Stomach (tissue), 4 donors: Measurements from ENCODE around the gene TH.

ENCODE experiments used
- POLR2AphosphoS5 ChIP-seq, 3 donors: sonication (generic); formaldehyde crosslinking; IDR thresholded peaks; one replicate each; pipeline ENCODE4 v1.6.1; 2016; ENCODE audit warnings: antibody characterized with exemption in 3 of 3
- TF ChIP-seq, protein P1 (sequence below), 7 experiments: fragments of 450-650 bp in 4 of 7; fragments of 200-600 bp in 3 of 7; sonication (generic) in 3 of 7; IDR thresholded peaks; one replicate each; pipeline ENCODE4 v1.5.1; 2016 to 2019; ENCODE audit warnings: antibody characterized with exemption in 7 of 7, control low read depth in 2 of 7, mild to moderate bottlenecking in 1 of 7

DNA sequence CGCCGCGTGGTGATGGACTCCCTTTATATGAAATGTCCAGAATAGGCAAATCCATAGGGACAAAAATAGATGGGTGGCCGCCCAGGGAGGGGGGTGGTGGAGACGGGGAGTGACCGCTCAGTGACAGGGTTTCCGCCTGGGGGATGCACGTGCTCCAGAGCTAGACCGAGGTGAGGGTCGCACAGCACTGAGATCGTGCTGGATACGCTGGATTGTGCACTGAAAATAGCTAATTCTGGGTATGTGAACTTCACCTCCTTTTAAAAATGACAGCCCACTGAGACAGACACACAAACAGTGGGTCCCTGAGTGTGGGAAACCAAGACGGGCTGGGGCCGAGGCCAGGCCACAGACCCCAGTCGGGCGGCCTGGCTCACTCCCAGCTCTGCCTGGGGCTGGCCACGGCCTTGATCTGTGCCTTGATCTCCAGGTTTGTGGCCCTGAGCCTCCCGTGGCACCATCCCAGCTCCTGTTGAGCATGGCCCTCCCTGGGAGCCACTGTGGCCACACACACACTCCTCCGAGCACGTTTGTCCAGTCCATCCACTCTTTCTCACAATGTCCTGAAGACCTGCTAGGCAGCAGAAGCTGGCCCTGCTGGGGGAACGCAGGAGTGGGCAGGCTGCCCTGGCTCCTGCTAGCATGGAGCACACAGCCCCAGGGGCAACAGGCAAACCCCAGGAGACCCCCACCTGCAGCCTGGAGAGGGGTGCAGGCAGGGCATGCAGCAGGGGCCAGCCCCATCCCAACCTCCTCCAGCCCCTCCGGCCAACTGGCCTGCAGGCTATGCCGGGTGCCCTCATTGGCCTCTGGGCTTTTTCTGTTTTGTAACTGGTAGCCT is 41.0 kb upstream of the TH start:
- TF ChIP-seq, protein P1, sequence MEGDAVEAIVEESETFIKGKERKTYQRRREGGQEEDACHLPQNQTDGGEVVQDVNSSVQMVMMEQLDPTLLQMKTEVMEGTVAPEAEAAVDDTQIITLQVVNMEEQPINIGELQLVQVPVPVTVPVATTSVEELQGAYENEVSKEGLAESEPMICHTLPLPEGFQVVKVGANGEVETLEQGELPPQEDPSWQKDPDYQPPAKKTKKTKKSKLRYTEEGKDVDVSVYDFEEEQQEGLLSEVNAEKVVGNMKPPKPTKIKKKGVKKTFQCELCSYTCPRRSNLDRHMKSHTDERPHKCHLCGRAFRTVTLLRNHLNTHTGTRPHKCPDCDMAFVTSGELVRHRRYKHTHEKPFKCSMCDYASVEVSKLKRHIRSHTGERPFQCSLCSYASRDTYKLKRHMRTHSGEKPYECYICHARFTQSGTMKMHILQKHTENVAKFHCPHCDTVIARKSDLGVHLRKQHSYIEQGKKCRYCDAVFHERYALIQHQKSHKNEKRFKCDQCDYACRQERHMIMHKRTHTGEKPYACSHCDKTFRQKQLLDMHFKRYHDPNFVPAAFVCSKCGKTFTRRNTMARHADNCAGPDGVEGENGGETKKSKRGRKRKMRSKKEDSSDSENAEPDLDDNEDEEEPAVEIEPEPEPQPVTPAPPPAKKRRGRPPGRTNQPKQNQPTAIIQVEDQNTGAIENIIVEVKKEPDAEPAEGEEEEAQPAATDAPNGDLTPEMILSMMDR (IDR thresholded peaks at IDR 0.05) = no peak
- no peak for TF ChIP-seq POLR2AphosphoS5 (IDR thresholded peaks at IDR 0.05)
